Activated gamma-delta T cell (primary cell): ENCODE measurements around the gene NPBWR2.

ENCODE experiments used
- DNase-seq: peaks from one replicate; lab custom pipeline; 2025; lab: John Stamatoyannopoulos, UW

The NPBWR2 gene

GRCh38 chr20:64116541-64117431, 9.4 kb upstream of the NPBWR2 start:
- no peak for DNase-seq

- DNase-seq, result no peak
Measured at GRCh38 chr20:64116016-64116415, 8.7 kb upstream of the NPBWR2 start.

GRCh38 chr20:64115171-64115911, 8.0 kb upstream of the NPBWR2 start:
- DNase-seq, result no peak

- DNase-seq, result no peak
Measured at GRCh38 chr20:64114356-64114971, 7.1 kb upstream of the NPBWR2 start.

- DNase-seq, result no peak
Measured at GRCh38 chr20:64113796-64114355, 6.5 kb upstream of the NPBWR2 start.

- DNase-seq, result no peak
Measured at GRCh38 chr20:64113444-64113775, 6.0 kb upstream of the NPBWR2 start.

- DNase-seq, result no peak
Measured at GRCh38 chr20:64112691-64113443, 5.5 kb upstream of the NPBWR2 start.

- DNase-seq, result no peak
Measured at GRCh38 chr20:64111841-64112641, 4.7 kb upstream of the NPBWR2 start.

GRCh38 chr20:64110411-64111068, 3.2 kb upstream of the NPBWR2 start:
- DNase-seq, result no peak

- DNase-seq, result no peak
Measured at GRCh38 chr20:64109831-64110391, 2.5 kb upstream of the NPBWR2 start.

- DNase-seq, result no peak
Measured at GRCh38 chr20:64108731-64109681, 1.6 kb upstream of the NPBWR2 start.

- DNase-seq, result no peak
Measured at GRCh38 chr20:64107736-64108457, 532 bp upstream of the NPBWR2 start.

GRCh38 chr20:64106435-64106961, 867 bp downstream of the NPBWR2 start:
- no peak for DNase-seq

GRCh38 chr20:64105846-64106434, 1.4 kb downstream of the NPBWR2 start:
- DNase-seq, result no peak

GRCh38 chr20:64104667-64105451, 2.5 kb downstream of the NPBWR2 start:
- DNase-seq, result no peak

GRCh38 chr20:64103871-64104666, 3.3 kb downstream of the NPBWR2 start:
- no peak for DNase-seq
